GM21423 (cell line): ENCODE data around the gene LRBA.

Experiments used
- ATAC-seq: cut with Tn5 transposase; IDR thresholded peaks from one replicate; pipeline ENCODE4 v1.9.1; 2021; ENCODE audit warnings: mild to moderate bottlenecking, moderate library complexity; ENCODE audit not compliant: unreplicated experiment

Gene LRBA

GRCh38 chr4:150818661-150819060 lies 196.4 kb downstream of the LRBA start:
- no peak for ATAC-seq

GRCh38 chr4:150817804-150818528 lies 197.1 kb downstream of the LRBA start:
- no peak for ATAC-seq

- no peak for ATAC-seq
These were observed 198.1 kb downstream of the LRBA start for GRCh38 chr4:150817017-150817416.

- ATAC-seq: no peak
These were observed 198.6 kb downstream of the LRBA start for GRCh38 chr4:150816491-150816890.

GRCh38 chr4:150814873-150815272 lies 200.2 kb downstream of the LRBA start:
- ATAC-seq: no peak

GRCh38 chr4:150805183-150806025 lies 209.7 kb downstream of the LRBA start:
- ATAC-seq: no peak

- ATAC-seq: no peak
These were observed 213.3 kb downstream of the LRBA start for GRCh38 chr4:150801833-150802232.

GRCh38 chr4:150799207-150799606 lies 215.9 kb downstream of the LRBA start:
- ATAC-seq: no peak

GRCh38 chr4:150794706-150795105 lies 220.4 kb downstream of the LRBA start:
- no peak for ATAC-seq

- no peak for ATAC-seq
These were observed 225.2 kb downstream of the LRBA start for GRCh38 chr4:150789864-150790263.

GRCh38 chr4:150784939-150785338 lies 230.1 kb downstream of the LRBA start:
- ATAC-seq: no peak

- no peak for ATAC-seq
These were observed 230.8 kb downstream of the LRBA start for GRCh38 chr4:150784305-150784704.

- ATAC-seq: no peak
These were observed 232.2 kb downstream of the LRBA start for GRCh38 chr4:150782921-150783320.

GRCh38 chr4:150782311-150782710 lies 232.8 kb downstream of the LRBA start:
- no peak for ATAC-seq

GRCh38 chr4:150781191-150781590 lies 233.9 kb downstream of the LRBA start:
- ATAC-seq: no peak

GRCh38 chr4:150779707-150780106 lies 235.4 kb downstream of the LRBA start:
- ATAC-seq: no peak

GRCh38 chr4:150773729-150774449 lies 241.2 kb downstream of the LRBA start:
- no peak for ATAC-seq

- no peak for ATAC-seq
These were observed 242.1 kb downstream of the LRBA start for GRCh38 chr4:150773032-150773431.

GRCh38 chr4:150771382-150771781 lies 243.7 kb downstream of the LRBA start:
- no peak for ATAC-seq

- ATAC-seq: no peak
These were observed 245.2 kb downstream of the LRBA start for GRCh38 chr4:150769845-150770244.

GRCh38 chr4:150769248-150769647 lies 245.8 kb downstream of the LRBA start:
- no peak for ATAC-seq

- ATAC-seq: no peak
These were observed 246.6 kb downstream of the LRBA start for GRCh38 chr4:150768497-150768896.
